Thymus (tissue), 11 donors: ENCODE data around the gene ECT2L. TPM values are rescaled to one million over a fixed set of nuclear protein-coding genes. Genes with fewer than 3 reads are reported as not detected.

ENCODE experiments used
- DNase-seq, 9 donors: peaks; one replicate each; pipeline ENCODE4 v3.0.0-alpha.2; 2013; ENCODE audit warnings: low spot score in 9 of 9, low read depth in 6 of 9, missing footprints in 1 of 9
- H3K27ac ChIP-seq, 2 donors: one replicate each; pipeline ENCODE4 v1.5.1; 2013; ENCODE audit warnings: control low read depth in 1 of 2, low read depth in 1 of 2, low read length in 1 of 2, mild to moderate bottlenecking in 1 of 2, moderate library complexity in 1 of 2
- H3K27me3 ChIP-seq, 2 donors: one replicate each; pipeline ENCODE4 v1.5.1; 2013; ENCODE audit warnings: low read length in 1 of 2; ENCODE audit not compliant: control insufficient read depth in 2 of 2, insufficient read depth in 1 of 2
- H3K36me3 ChIP-seq, 2 donors: one replicate each; pipeline ENCODE4 v1.5.1; 2013; ENCODE audit warnings: low read length in 1 of 2, mild to moderate bottlenecking in 1 of 2, moderate library complexity in 1 of 2; ENCODE audit not compliant: control insufficient read depth in 2 of 2, insufficient read depth in 2 of 2
- H3K4me1 ChIP-seq, 2 donors: one replicate each; pipeline ENCODE4 v1.5.1; 2013; ENCODE audit warnings: low read length in 2 of 2; ENCODE audit not compliant: control insufficient read depth in 2 of 2, insufficient read depth in 2 of 2
- H3K4me3 ChIP-seq, 2 donors: one replicate each; pipeline ENCODE4 v1.5.1; 2013; ENCODE audit warnings: low read length in 2 of 2, control low read depth in 1 of 2, mild to moderate bottlenecking in 1 of 2
- H3K9me3 ChIP-seq, 2 donors: one replicate each; pipeline ENCODE4 v1.5.1; 2013; ENCODE audit warnings: low read length in 1 of 2, mild to moderate bottlenecking in 1 of 2; ENCODE audit not compliant: control insufficient read depth in 2 of 2, insufficient read depth in 1 of 2
- WGBS: extraction: QIAGEN DNeasy Blood & Tissue Kit; methylation state at CpG from one replicate; pipeline ENCODE4 v1.1.7; 2013; 5-methylcytosine and 5-hydroxymethylcytosine counted together
- polyA plus RNA-seq: library from polyadenylated mRNA; stranded (reverse); fragments of 200-250 nt; gene quantifications from one replicate; pipeline ENCODE4 v1.2.3, GENCODE V29; 2013
- total RNA-seq: library from RNA; stranded (reverse); fragments of 120-200 nt; gene quantifications from one replicate; pipeline ENCODE4 v1.2.4, GENCODE V29; 2013
- donor health status: healthy.

ECT2L gene
- total and polyA plus RNA-seq, 2 donors, result 0.09 to 0.43 TPM

DNA sequence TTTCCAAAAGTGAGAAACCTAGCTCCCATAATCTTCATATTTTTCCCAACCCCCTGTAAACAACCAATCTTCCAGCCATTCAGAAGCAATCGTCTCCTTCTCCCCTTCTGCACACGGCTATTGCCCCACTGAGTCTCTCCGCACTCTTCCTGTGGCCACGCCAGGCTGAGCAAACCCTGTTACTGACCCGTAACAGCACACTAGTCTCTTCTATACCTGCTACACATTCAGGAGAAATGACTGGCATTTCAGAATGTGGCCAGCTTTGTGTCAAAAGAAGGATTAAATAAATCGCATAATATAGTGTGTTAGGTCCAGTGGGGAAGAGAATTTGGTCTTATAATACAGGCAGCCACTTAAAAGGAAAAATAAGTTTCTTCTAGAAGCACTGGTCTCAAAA lies 41.4 kb downstream of the ECT2L start:
- WGBS, result 95% methylated on average over 6 of the region's 6 CpGs

DNA sequence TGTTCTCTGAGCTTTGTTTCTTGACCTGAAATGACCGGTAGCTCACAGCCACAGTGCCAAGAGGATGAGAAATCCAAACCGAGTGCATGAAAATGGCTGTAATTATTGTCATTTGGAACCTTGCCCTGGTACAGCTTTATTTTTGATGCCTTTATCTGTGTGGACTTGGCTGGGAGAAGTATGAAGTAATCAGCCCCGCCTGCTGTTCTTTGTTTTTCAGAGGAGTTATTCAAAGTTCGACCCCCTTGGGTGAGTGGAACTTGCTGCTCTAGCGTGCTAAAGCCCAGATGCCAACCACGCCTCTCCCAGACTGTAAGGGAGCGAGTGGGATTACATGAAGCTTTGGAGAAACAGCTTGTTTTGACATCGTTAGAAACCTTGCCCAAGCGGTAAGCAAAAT lies 48.3 kb downstream of the ECT2L start:
- DNase-seq, result no peak
- H3K4me3 ChIP-seq, result no peak overlapping the region
- H3K4me1 ChIP-seq, result no peaks in the 10 kb centered on the region
- 93% methylated on average over 9 of the region's 9 CpGs for WGBS
- no peaks in the 10 kb centered on the region for H3K9me3 ChIP-seq
- H3K27ac ChIP-seq, result peak overlapping the region in 1 of 2 donors; percentile 31
- H3K36me3 ChIP-seq, result no peaks in the 10 kb centered on the region
- H3K27me3 ChIP-seq, result no peaks in the 10 kb centered on the region

More for the DNA sequence above, 41.4 kb downstream of the ECT2L start:
- no peaks in the 10 kb centered on the region for H3K27me3 ChIP-seq
- H3K4me1 ChIP-seq, result no peaks in the 10 kb centered on the region
- H3K27ac ChIP-seq, result no peak overlapping the region
- H3K4me3 ChIP-seq, result no peak overlapping the region
- H3K9me3 ChIP-seq, result no peaks in the 10 kb centered on the region
- H3K36me3 ChIP-seq, result no peaks in the 10 kb centered on the region
- no peak for DNase-seq

DNA sequence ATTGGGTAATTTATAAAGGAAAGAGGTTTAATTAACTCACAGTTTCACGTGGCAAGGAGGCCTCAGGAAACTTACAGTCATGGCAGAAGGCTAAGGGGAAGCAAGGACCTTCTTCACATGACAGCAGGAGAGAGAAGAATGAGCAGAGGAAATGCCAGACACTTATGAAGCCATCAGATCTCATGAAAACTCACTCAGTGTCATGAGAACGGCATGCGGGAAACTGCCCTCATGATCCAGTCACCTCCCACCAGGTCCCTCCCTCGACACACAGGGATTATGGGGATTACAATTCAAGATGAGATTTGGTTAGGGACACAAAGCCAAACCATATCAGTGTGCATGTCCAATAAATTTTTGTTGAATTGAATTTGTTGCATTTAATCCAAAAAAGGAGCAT lies 52.0 kb downstream of the ECT2L start:
- no peaks in the 10 kb centered on the region for H3K4me1 ChIP-seq
- H3K36me3 ChIP-seq, result no peaks in the 10 kb centered on the region
- H3K9me3 ChIP-seq, result no peaks in the 10 kb centered on the region
- H3K4me3 ChIP-seq, result no peak overlapping the region
- H3K27me3 ChIP-seq, result no peaks in the 10 kb centered on the region
- 97% methylated on average over 4 of the region's 4 CpGs for WGBS
- H3K27ac ChIP-seq, result no peak overlapping the region
- DNase-seq, result no peak

DNA sequence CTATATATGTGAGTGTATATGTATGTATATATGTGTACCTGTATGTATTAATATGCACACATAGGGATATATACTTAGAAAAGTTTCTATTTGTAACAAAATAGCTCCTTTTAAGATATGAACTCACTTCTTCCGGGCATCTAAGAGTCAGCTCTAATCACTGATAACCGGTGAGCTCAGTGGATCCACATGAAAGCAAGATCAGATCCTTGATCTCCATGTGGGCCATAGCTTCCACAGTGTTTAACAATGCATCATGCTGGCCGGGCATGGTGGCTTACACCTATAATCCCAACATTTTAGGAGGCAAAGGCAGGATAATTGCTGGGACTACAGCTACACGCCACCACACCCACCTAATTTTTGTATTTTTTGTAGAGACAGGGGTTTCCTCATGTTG lies 52.6 kb downstream of the ECT2L start:
- WGBS, result 98% methylated on average over 4 of the region's 4 CpGs
- no peak overlapping the region for H3K4me3 ChIP-seq
- H3K4me1 ChIP-seq, result no peaks in the 10 kb centered on the region
- no peak for DNase-seq
- H3K27me3 ChIP-seq, result no peaks in the 10 kb centered on the region
- H3K36me3 ChIP-seq, result no peaks in the 10 kb centered on the region
- no peaks in the 10 kb centered on the region for H3K9me3 ChIP-seq
- no peak overlapping the region for H3K27ac ChIP-seq

DNA sequence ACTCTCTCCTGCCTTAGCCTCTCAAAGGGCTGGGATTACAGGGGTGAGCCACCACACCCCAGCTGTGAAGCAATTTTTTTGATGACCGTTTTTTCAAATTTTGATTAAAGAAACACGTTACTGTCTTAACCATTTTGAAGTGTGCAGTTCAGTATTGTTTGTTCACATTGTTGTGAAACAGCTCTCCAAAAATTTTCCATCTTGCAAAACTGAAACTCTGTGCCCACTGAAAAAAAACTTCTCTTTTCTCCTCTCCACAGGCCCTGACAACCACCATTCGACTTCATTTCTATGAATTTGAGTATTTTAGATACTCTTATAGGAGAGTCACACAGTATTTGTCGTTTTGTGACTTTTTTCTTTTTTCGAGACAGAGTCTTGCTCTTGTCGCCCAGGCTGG lies 53.9 kb downstream of the ECT2L start:
- no peaks in the 10 kb centered on the region for H3K9me3 ChIP-seq
- DNase-seq, result no peak

DNA sequence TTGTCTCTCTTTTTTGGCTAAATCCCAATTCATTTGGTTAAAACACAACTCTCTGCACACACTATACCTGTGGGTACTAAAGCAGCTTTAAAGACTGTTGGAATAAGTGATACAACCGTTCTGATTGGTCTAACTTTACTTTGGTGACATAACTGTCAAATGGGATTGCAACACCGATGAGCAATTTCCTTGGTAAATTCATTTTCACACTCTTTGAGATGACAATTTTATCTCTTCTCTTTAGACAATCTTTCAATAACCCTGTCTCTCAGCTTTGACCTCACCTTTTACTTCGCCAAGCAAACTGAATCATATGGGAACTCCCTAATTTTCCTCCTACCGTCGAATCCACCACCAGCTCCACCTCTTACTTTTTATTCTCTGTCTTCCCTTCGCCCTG lies 60.8 kb downstream of the ECT2L start:
- H3K4me1 ChIP-seq, result no peaks in the 10 kb centered on the region
- no peak overlapping the region for H3K27ac ChIP-seq
- no peaks in the 10 kb centered on the region for H3K9me3 ChIP-seq
- no peaks in the 10 kb centered on the region for H3K36me3 ChIP-seq
- DNase-seq, result no peak
- no peak overlapping the region for H3K4me3 ChIP-seq
- 93% methylated on average over 6 of the region's 6 CpGs for WGBS
- H3K27me3 ChIP-seq, result no peaks in the 10 kb centered on the region

More for the DNA sequence above, 53.9 kb downstream of the ECT2L start:
- H3K4me1 ChIP-seq, result no peaks in the 10 kb centered on the region
- H3K4me3 ChIP-seq, result no peak overlapping the region
- 98% methylated on average over 6 of the region's 6 CpGs for WGBS
- no peak overlapping the region for H3K27ac ChIP-seq
- no peaks in the 10 kb centered on the region for H3K36me3 ChIP-seq
- no peaks in the 10 kb centered on the region for H3K27me3 ChIP-seq

DNA sequence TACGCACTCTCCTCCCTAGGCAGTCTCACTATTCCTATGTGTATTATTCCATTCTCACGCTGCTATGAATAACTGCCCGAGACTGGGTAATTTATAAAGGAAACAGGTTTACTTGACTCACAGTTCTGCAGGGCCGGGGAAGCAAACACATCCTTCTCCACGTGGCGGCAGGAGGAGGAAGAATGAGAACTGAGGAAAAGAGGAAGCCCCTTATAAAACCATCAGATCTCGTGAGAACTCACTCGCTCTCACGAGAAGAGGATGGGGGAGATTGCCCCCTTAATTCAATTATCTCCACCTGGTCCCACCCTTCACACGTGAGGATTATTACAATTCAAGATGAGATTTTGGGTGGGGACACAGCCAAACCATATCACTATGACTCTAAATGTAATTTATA lies 61.9 kb downstream of the ECT2L start:
- Histone ChIP-seq H3K4me1 (no peaks in the 10 kb centered on the region), H3K27ac (no peak overlapping the region), H3K36me3 (no peaks in the 10 kb centered on the region), H3K4me3 (no peak overlapping the region), H3K9me3 (no peaks in the 10 kb centered on the region), H3K27me3 (no peaks in the 10 kb centered on the region)
- DNase-seq, result no peak
- WGBS, result 63% methylated on average over 10 of the region's 10 CpGs

DNA sequence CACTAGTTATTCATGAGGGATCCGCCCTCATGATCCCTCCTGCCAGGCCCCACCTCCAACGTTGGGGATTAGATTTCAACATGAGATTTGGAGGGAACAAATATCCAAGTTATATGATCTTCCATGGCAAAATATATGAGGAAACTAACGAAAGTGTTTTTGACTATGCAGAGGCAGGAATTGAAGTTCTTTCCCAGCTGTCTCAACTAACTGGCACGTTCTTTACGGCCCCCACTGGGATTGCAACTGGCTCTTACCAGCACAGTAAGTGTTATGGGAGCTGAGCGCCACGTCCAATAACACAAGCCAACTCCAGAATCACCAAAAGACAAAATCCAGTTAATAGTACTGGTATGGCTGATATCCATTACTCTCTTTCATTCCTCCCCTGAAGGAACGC lies 66.6 kb downstream of the ECT2L start:
- Histone ChIP-seq H3K4me3 (no peak overlapping the region), H3K9me3 (no peaks in the 10 kb centered on the region), H3K27me3 (no peaks in the 10 kb centered on the region), H3K36me3 (no peaks in the 10 kb centered on the region), H3K27ac (no peak overlapping the region), H3K4me1 (no peaks in the 10 kb centered on the region)
- no peak for DNase-seq
- 93% methylated on average over 8 of the region's 8 CpGs for WGBS

DNA sequence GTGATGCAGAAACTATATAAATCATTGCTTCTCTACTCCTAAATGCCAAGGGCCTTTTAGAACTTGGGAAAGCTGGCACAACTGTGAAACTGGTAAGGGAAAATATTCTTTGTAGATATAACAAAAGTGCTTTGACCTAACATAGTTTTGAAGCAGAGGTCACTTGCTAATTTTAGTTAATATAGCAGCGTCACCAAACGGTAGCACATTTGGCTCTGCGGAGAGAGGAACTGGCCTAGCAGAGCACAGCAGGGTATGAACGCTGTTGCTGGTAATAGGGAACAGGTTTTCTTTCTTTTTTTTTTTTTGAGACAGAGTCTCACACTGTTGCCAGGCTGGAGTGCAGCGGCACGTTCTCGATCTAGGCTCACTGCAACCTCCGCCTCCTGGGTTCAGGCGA lies 67.4 kb downstream of the ECT2L start:
- H3K4me1 ChIP-seq, result no peaks in the 10 kb centered on the region
- no peak overlapping the region for H3K27ac ChIP-seq
- H3K27me3 ChIP-seq, result no peaks in the 10 kb centered on the region
- H3K4me3 ChIP-seq, result no peak overlapping the region
- H3K36me3 ChIP-seq, result no peaks in the 10 kb centered on the region
- no peaks in the 10 kb centered on the region for H3K9me3 ChIP-seq
- DNase-seq, result no peak
- 87% methylated on average over 9 of the region's 9 CpGs for WGBS

DNA sequence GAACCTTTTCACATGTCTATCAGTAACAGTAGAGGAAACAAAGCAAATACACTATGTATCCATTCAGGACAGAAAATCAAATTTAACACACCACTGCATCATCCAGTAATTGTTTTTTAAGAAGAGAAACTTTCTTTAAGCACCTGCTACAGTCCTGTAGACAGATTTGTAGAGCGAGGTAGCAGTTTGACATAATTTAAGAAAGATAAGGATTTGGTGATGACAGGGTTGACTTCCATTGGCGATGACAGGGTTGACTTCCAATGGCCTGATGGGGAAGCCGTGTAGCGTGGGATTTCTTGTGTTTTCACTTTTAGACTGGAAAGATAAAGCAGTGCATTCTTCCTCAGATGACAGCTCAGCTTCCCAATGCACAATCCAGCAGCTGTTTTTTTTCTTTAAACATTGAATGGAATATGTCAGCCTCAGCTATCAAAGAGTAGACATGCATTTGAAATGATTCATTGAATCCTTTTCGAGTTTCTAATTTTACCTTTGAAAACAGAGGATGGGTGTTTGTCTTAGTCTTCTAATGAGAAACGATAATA lies 68.5 kb downstream of the ECT2L start:
- Histone ChIP-seq H3K36me3 (no peaks in the 10 kb centered on the region), H3K27ac (no peak overlapping the region), H3K4me1 (no peaks in the 10 kb centered on the region), H3K27me3 (no peaks in the 10 kb centered on the region), H3K4me3 (no peak overlapping the region), H3K9me3 (no peaks in the 10 kb centered on the region)
- 93% methylated on average over 6 of the region's 6 CpGs for WGBS
- no peak for DNase-seq
